Stomach (tissue), 4 donors: Measurements from ENCODE around the gene PDLIM7.

Experiments
- CTCF ChIP-seq, 7 experiments: fragments of 450-650 bp in 4 of 7; fragments of 200-600 bp in 3 of 7; sonication (generic) in 3 of 7; IDR thresholded peaks; one replicate each; pipeline ENCODE4 v1.5.1; 2016 to 2019; ENCODE audit warnings: antibody characterized with exemption in 7 of 7, control low read depth in 2 of 7, mild to moderate bottlenecking in 1 of 7
- POLR2A ChIP-seq, 4 donors: fragments of 450-650 bp; IDR thresholded peaks; one replicate each; pipeline ENCODE4 v1.6.1; 2016; ENCODE audit warnings: antibody characterized with exemption in 4 of 4, control low read depth in 2 of 4, mild to moderate bottlenecking in 1 of 4, moderate library complexity in 1 of 4
- POLR2AphosphoS5 ChIP-seq, 3 donors: sonication (generic); formaldehyde crosslinking; IDR thresholded peaks; one replicate each; pipeline ENCODE4 v1.6.1; 2016; ENCODE audit warnings: antibody characterized with exemption in 3 of 3

- TF ChIP-seq CTCF (IDR thresholded peaks at IDR 0.05) (no peak), POLR2A (IDR thresholded peaks at IDR 0.05) (no peak), POLR2AphosphoS5 (IDR thresholded peaks at IDR 0.05) (no peak)
Observed at GRCh38 chr5:177435847-177436536, 61.4 kb downstream of the PDLIM7 start.
